CD4-positive, alpha-beta T cell treated with Interleukin-12 subunit alpha and Interleukin-12 subunit beta, for 1 hour (primary cell): ENCODE results near the gene RRP7A.
"Not testable (repeated sequence)": the region's sequence is repeated elsewhere in the genome, so short reads cannot be mapped to it uniquely, and the experiment has no call there.

Source experiments
- DNase-seq: peaks from one replicate; pipeline ENCODE4 v3.0.0-alpha.2; 2020

RRP7A gene

DNA sequence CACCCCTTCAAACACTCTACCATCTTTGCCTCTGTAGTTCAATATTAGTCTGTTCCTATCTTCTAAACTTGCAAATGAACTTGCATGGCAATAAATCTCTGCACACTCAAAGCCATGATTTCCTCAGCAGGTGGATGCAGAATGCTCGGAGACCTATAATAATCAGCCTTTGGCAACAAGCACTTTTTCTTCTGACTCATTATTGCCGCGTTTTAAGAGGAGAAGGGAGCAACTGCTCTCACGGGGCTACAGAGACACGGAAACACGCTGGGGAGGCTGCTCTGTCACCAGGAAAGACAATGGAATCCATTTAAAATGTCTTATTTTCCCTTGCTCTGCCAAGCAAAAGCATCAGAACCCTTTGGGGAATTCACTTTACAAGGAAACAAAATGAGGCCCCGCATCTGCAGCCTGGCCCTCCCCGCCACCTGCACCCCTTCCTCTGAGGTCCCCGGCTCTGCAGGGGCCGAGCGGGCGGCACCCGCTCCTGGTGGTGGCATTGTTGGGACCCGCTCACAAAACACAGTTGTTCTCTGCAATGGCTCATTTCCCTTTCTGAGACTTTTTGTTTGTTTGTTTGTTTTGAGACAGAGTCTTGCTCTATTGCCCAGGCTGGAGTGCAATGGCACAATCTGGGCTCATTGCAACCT lies 15.6 kb upstream of the RRP7A start:
- DNase-seq: not testable (repeated sequence)

GRCh38 chr22:42533638-42533977 lies 14.0 kb upstream of the RRP7A start:
- DNase-seq: no peak

DNA sequence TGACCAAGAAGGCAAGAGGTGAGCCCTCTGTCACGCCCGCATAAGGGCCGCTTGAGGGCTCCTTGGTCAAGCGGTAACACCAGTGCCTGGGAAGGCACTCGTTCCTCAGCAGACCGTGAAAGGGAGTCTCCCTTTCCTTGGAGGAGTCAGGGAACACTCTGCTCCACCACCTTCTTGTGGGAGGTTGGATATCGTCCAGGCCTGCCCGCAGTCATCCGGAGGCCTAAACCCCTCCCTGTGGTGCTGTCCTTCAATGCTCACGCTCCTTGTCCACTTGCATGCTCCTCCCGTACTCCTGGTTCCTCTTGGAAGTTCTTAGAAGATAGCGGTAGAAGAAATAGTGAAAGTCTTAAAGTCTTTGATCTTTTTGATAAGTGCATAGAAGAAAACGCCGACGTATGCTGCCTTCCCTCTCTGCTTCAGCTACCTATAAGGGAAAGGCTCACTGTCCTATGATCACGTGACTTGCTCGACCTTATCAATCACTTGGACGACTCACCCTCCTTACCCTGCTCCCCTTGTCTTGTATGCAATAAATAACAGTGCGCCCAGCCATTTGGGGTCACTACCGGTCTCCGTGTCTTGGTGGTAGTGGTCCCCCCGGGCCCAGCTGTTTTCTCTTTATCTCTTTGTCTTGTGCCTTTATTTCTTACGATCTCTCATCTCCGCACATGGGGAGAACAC lies 11.9 kb upstream of the RRP7A start:
- not testable (repeated sequence) for DNase-seq

DNA sequence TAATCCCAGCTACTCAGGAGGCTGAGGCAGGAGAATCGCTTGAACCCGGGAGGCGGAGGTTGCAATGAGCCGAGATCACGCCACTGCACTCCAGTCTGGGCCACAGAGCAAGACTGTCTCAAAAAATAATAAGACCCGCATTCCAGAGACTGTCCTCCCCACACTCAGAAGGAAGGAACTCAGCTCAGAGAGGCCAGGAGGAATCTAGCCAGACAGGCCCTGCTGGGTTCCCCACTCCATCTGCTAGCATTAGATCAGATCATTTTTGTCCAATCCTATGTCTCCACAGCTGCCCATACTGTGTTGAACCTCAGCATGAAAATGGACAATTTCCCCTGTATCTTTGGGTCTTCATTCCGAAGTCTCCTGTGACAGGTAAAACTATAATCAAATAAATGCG lies 9.8 kb upstream of the RRP7A start:
- DNase-seq: not testable (repeated sequence)

DNA sequence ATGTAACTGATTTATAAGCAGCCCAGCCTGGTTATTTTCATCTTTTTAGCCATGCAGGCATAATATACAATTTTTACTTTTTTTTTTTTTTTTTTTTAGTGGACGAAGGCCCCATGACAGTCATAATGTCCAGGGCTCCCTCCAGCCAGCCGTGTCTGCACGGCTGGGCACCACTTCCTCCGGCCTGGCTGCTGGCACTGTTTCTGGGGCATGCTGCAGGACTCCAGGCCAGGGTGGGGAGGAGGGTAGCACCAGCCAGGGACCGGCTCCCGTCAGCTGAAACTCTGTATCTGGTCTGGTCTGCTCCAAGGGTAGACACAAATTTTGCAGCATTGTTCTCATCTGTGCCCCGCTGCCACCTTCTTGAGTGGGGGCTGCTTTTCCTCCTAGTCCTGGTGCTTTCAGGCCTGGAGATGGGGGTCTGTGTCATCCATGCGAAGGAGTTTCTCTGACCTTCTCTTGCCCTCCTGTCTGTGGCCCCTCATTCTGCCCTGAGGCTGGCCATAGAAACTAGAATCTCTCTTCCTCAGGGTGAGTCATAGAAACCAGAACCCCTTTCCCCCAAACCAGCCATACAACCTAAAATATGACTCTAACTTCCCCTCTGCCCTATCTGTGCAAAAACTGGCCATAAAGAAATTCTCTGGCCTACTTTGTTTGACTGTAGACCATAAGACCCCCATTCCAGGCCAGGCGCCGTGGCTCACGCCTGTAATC lies 9.2 kb upstream of the RRP7A start:
- no peak for DNase-seq

- no peak for DNase-seq
Measured at GRCh38 chr22:42522546-42522945, 3.0 kb upstream of the RRP7A start.

GRCh38 chr22:42521228-42521546 lies 1.6 kb upstream of the RRP7A start:
- no peak for DNase-seq

DNA sequence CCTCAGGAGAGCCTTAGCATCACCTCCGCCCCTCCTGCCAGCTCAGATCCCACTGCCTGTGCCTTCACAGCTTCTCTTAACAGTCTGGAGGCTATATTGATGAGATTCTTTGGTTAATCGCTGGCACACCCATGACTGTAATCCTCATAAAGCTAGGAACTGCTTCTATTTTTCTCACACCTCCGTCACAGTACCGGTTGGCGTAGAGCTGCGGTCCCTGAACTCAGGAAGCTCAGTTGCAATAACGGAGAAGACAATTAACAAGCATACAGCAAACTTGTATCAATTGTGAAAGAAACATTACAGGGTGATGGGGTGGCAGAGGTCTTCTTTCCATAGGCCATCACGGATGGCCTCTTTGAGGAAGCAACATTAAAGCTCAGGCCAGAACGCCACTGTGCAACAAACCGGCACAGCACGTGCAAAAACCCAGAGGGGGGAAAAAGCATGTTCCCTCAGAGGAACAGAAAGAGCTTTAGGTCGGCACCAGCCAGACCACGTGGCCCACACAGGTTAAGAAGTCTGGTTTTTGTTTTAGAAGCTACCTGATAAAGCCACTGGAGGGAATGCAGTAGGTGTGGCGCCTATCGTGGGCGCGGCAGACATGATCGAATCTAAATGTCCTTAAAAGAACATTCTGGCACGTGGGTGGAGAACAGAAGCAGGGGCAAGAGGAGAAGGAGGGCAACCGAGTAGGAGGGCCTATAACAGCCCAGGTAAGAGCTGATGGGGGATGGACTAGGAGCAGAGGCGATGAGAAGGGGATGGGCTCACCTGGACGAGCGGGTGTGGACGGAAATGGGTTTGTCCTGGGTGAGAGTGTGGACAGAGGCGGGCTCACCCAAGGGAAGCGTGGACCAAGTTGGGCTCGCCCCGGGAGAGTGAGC lies 715 bp downstream of the RRP7A start:
- not testable (repeated sequence) for DNase-seq

GRCh38 chr22:42517103-42517502 lies 2.5 kb downstream of the RRP7A start:
- DNase-seq: not testable (repeated sequence)

- no peak for DNase-seq
Measured at GRCh38 chr22:42515896-42516295, 3.7 kb downstream of the RRP7A start.

DNA sequence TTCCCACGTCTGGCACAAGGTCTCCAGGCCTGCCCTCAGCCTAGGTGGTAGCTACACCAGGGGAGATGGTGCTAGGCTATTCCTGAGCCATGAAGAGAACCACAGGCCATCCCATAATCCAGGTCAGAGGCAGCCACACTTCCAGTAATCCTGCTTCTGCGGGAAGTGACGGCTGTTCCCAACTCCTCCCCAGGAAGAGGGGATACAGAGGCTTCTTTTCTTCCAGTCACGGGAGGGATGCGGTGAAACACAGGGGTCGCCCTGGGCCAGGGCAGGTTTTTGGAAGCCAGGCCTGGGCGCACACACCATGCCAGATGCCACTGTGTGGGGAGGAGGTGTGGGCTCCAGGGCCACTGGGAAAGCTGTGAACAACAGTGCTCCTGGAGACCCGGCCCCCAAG lies 4.3 kb downstream of the RRP7A start:
- not testable (repeated sequence) for DNase-seq

DNA sequence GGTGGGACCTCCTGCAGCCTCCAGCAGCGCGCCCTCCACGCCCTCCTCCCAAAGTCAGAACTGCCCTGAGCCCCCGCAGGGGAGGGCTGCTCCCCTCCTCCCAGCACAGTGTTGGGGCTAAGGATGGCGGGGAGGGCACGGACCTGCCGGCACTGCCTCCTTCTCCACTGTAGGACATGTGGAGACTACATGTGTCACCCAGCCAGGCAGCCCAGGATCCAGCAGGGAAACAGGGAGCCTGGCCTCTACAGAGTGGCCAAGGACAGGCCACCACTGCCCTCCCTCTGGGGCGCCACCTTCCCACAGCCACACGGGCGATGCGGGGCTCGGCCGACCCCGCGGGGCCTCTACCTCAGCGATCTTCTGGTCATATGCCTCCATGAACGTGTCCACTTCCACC lies 5.3 kb downstream of the RRP7A start:
- not testable (repeated sequence) for DNase-seq

GRCh38 chr22:42512273-42512990 lies 7.2 kb downstream of the RRP7A start:
- not testable (repeated sequence) for DNase-seq

DNA sequence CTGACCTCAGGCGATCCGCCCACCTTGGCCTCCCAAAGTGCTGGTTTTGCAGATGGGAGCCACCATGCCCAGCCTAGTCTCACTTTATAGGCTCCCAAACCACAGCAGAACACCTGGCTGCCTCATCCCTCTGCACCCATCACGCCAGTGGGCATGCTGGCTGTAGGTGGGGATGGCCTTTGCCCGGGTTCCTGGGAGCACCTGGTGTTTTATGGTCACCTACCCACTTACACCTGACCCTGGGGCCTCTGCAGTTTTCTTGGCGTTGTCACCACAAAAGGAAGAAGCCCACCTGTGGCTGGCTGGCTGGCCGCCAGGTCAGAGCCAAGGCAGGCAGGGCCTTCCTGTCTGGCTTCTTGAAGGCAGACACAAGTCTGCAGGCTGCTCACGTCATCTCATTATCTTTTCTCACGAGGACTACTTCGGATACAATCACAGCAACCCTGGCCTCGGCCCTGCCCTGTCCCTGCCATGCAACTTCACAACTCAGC lies 8.2 kb downstream of the RRP7A start:
- no peak for DNase-seq

DNA sequence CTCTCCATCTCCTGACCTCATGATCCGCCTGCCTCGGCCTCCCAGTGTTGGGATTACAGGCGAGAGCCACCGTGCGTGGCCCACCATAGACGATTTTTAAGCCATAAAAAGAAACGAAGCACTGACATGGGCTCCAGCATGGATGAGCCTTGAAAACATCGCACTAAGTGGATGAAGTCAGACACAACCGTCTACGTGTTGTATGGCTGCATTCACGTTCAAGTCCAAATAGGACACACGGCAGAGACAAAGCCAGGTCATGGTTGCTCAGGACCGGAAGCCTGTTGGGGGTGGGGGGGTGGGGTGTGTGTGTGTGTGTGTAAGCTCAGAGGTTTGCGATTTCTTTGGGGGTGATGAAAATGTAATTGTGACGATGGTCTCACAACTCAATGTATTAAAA lies 10.0 kb downstream of the RRP7A start:
- no peak for DNase-seq

DNA sequence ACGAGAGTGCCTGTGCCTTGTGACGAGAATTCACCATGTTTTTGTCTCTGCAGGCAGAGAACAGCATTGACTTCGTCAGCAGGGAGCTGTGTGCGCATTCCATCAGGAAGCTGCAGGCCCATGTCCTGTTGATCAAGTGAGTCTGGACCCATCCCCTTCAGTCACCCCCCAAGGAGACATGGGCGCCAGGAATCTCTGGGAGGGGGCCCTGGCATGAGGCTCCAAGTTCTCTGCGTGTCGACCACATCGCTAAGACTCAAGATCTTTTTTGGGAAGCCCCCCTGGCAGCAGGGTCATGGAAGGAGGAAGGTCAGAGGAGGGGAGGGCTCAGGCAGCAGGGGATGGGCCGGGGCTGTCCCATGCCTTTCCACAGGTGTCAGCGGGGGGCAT lies 10.6 kb downstream of the RRP7A start:
- DNase-seq: not testable (repeated sequence)

DNA sequence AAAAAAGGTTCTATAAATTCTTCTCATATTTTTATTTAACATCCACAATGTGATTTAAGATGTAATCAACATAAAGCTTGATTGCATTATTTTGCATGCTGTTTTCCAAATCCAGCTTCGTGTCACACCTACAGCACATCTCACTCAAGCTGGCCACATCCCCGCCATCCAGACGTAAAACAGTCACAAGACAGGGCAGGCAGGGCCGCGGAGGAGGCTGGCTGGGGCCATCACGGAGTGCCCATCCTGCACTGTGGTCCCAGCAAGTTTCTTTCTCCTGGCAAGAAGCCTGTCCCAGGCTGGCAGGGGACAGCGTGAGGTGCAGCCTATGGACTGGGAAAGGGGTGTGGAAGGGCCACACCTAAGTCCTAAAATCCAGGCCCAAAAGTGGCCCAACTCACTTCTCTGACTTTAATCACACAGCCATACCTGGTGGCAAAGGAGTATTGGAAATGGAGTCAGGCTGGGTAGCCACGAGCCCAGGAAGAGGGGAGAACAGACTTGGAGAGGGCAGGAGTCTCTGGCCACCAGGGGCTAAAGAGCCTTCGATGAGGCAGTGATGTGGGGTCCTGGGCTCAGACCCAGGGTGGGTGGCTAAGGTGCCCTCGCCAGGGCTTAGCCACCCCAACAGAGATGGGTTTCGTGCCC lies 11.1 kb downstream of the RRP7A start:
- not testable (repeated sequence) for DNase-seq

GRCh38 chr22:42500836-42501179 lies 18.8 kb downstream of the RRP7A start:
- no peak for DNase-seq

- peak; percentile 91 for DNase-seq
Measured at GRCh38 chr22:42500161-42500835, 19.3 kb downstream of the RRP7A start.

DNA sequence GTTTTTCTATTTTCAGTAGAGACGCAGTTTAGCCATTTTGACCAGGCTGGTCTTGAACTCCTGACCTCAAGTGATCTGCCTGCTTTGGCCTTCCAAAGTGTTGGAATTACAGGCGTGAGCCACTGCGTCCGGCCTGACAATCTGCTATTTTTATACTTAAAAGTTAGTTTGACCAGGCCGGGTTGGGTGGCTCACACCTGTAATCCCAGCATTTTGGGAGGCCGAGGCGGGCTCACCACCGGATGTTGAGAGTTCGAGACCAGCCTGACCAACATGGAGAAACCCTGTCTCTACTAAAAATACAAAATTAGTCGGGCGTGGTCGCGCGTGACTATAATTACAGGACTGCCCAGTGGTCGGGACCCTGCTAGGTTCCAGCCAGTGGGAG lies 19.8 kb downstream of the RRP7A start:
- DNase-seq: not testable (repeated sequence)

GRCh38 chr22:42495533-42496141 lies 24.0 kb downstream of the RRP7A start:
- DNase-seq: not testable (repeated sequence)
